GM13976 (cell line): ENCODE data around the gene CRYAB.
"Not testable (repeated sequence)": the region's sequence is repeated elsewhere in the genome, so short reads cannot be mapped to it uniquely, and the experiment has no call there.

ENCODE experiments used
- DNase-seq: peaks from one replicate; pipeline ENCODE4 v3.0.0; 2012; ENCODE audit warnings: low spot score
- in situ Hi-C: fragments of 300-500 bp; cut with MboI; formaldehyde crosslinking; loops from one replicate; pipeline ENCODE4 v1.12.0; 2022; ENCODE audit warnings: low sequenced_read_pairs, mixed read lengths, inconsistent platforms; ENCODE audit not compliant: unreplicated experiment
- TF ChIP-seq, protein P1 (sequence below): IDR thresholded peaks from 2 replicates; pipeline ENCODE4 v1.5.1; 2012; ENCODE audit warnings: borderline replicate concordance, mild to moderate bottlenecking; ENCODE audit not compliant: insufficient read depth; ENCODE audit errors: extremely low read depth, missing control alignments, control extremely low read depth

The CRYAB gene

DNA sequence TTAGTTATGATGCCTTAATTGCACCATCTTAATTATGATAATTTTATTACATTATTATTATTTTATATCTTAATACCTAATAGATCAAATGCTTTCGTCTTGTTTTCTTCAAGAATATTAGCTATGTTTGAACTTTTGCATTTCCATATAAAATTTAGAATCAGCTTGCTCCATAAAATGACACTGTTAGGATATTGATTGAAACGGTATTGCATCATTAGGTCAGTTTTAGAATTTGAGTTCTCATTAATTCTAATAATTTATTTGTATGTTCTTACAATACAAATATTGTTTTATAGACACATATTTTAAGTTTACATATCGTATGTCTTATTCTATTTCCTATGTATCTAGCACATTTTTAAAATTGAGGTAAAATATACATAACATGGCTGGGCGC is 25.5 kb downstream of the CRYAB start:
- no peak for DNase-seq
- in situ Hi-C loops = no loop called here
- TF ChIP-seq, protein P1, sequence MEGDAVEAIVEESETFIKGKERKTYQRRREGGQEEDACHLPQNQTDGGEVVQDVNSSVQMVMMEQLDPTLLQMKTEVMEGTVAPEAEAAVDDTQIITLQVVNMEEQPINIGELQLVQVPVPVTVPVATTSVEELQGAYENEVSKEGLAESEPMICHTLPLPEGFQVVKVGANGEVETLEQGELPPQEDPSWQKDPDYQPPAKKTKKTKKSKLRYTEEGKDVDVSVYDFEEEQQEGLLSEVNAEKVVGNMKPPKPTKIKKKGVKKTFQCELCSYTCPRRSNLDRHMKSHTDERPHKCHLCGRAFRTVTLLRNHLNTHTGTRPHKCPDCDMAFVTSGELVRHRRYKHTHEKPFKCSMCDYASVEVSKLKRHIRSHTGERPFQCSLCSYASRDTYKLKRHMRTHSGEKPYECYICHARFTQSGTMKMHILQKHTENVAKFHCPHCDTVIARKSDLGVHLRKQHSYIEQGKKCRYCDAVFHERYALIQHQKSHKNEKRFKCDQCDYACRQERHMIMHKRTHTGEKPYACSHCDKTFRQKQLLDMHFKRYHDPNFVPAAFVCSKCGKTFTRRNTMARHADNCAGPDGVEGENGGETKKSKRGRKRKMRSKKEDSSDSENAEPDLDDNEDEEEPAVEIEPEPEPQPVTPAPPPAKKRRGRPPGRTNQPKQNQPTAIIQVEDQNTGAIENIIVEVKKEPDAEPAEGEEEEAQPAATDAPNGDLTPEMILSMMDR = no peak

DNA sequence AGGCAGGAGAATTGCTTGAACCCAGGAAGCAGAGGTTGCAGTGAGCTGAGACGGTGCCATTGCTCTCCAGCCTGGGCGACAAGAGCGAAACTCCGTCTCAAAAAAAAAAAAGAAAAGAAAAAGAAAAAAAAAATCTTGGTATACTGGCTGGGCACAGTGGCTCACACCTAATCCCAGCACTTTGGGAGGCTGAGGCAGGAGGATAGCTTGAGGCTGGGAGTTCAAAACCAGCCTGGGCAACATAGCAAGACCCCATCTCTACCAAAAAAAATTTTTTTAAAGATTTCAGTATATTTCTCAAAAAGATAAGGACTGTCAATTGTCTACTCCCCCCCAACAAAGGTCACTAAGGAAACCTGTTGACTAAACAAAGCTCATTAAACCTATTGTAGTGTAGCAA is 26.5 kb downstream of the CRYAB start:
- DNase-seq, in situ Hi-C loops: not testable (repeated sequence)

DNA sequence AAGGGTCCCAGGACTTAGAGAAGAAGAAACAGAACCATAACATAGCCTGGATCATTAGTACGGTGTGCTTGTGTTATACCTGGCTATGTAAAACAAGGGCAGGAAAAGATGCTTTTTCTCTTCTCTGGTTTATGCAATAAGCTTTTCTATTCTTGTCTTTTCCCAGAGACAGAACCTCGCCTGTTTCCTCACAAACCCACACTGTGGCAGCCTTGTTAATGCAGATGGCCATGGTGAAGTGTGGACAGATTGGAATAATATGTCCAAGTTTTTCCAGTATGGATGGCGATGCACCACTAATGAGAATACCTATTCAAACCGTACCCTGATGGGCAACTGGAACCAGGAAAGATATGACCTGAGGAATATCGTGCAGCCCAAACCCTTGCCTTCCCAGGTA is 29.4 kb downstream of the CRYAB start:
- TF ChIP-seq, protein P1 = no peak
- in situ Hi-C loops = no loop called here

DNA sequence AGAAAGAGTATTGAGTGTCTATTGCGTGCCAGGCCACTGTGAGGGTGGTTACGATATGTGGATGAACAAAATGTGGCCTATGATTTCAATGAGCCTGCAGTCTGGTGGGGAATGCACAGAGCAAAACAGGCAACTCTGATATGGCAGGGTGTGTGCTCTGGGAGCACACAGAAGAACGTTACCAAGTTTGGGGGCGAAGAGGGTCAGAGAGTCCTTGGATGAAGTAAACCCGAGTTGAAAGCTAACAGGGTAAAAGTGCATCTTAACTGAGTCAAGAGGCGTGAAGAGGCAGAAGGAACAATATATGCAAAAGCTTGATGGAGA is 32.0 kb downstream of the CRYAB start:
- in situ Hi-C loops = no loop called here
- TF ChIP-seq, protein P1 = no peak
- no peak for DNase-seq

More for the DNA sequence above, 29.4 kb downstream of the CRYAB start:
- no peak for DNase-seq

DNA sequence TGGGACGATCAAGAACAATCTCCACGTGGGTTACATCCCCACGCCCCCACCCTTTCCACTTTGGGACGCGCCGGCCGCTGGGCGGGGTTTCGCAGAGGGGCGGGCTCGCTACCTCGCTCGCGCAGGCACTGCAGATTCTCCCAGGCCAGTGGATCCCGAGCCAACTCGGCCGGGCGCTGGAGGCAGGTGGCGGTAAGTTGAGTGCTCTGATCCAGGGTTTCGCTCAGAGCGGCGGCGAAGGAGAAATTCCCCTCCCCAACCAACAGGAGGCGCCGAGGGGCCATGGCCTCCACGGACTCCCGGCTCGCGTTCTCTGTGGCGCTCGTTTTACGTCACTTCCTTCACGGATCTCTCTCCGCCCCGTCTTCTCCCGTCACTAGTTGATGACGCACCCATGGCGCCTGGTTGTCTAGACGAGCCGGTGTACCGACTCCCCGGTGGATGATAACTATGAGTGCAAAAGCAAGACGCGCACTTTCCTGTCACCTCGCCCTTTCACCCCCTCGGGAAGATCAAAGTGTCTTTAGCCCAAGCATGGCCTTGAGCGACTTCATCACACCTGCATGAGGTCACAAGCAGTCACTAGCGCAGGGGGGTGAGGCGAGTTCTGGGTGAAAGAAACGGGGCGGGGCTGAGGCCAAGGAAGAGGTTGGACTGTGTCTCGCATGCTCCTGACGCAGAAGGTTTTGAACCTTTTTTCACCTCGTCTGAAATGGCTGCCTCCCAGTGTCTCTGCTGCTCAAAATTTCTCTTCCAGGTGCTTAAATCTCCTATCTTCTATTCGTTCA is 32.5 kb downstream of the CRYAB start, which contains the start of the genes CFAP68 and FDXACB1:
TSS of gene CFAP68 (plus strand) at position 693 of the 788 bp plus-strand sequence. CDS start at position 713, 20 bp downstream.
TSS of gene FDXACB1 (minus strand) at position 317 of the 788 bp plus-strand sequence. CDS start at position 284, 33 bp downstream.
- in situ Hi-C loops = no loop called here

DNA sequence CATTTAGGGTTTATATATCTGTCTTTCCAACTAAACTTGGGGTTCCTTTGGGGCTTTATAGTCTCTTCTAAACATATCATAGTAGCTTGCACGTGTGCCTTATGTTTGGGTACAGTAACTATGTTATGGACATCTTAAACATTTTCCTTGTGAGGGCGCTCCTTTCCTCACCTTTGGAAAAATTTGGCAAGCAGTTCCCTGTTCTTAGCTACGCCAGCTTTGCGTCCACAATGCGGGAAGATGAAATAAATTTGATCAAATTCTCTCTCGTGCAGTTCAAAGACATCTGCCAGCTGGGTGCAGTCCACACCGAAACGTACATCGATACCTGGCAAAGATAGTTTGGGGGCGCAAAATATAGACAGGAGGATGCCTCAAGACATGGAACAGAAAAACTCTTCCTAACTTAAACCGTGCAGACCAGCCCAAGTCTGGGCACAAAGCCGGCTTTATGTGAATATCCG is 33.2 kb downstream of the CRYAB start:
- DNase-seq = no peak
- TF ChIP-seq, protein P1 = no peak
- in situ Hi-C loops = no loop called here

More for the DNA sequence above, 32.5 kb downstream of the CRYAB start, which contains the start of the genes CFAP68 and FDXACB1:
- peak; percentile 93 for DNase-seq
- TF ChIP-seq, protein P1 = peak; percentile 89

DNA sequence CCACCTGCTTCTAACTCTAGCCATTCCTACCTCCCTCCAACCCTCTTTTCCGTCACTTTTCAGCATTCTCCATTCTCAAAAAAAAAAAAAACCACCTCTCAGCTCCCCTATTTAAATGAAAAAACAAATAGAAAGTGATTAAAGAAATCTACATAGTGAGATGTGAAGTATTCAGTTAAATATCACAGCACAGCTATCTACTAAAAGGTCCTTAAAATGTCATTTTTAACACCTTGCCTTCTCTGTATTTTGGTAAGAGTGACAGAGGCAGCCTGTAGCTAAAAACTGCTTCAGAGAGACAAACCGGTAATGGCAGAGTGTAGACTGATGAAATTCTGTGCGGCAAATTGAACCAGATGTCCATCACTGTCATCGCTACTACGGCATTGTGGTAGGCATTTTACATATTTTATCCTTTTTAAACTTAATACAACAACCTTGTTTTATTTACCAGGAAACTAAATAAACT is 39.8 kb downstream of the CRYAB start:
- TF ChIP-seq, protein P1 = no peak
- DNase-seq = no peak
- in situ Hi-C loops = no loop called here
